Parathyroid adenoma (tissue), 2 donors: Measurements from ENCODE around the gene MANEA.
"Not testable (repeated sequence)": the region's sequence is repeated elsewhere in the genome, so short reads cannot be mapped to it uniquely, and the experiment has no call there.

Experiments
- H2AFZ ChIP-seq: fragments of 300-600 bp; sonication (generic); one replicate; pipeline ENCODE4 v1.7.0; 2017; ENCODE audit warnings: antibody characterized with exemption, mild to moderate bottlenecking
- H3K27ac ChIP-seq: fragments of 300-600 bp; sonication (generic); one replicate; pipeline ENCODE4 v1.7.0; 2017
- H3K27me3 ChIP-seq: fragments of 300-600 bp; sonication (generic); one replicate; pipeline ENCODE4 v1.7.0; 2017; ENCODE audit warnings: low read length; ENCODE audit not compliant: control insufficient read depth, insufficient read depth
- H3K36me3 ChIP-seq: fragments of 300-600 bp; sonication (generic); one replicate; pipeline ENCODE4 v1.7.0; 2017; ENCODE audit warnings: low read length; ENCODE audit not compliant: control insufficient read depth, insufficient read depth
- H3K4me1 ChIP-seq: fragments of 300-600 bp; sonication (generic); one replicate; pipeline ENCODE4 v1.7.0; 2017; ENCODE audit warnings: control low read depth
- H3K4me2 ChIP-seq: fragments of 300-600 bp; sonication (generic); one replicate; pipeline ENCODE4 v1.7.0; 2017; ENCODE audit warnings: low read length
- H3K4me3 ChIP-seq: fragments of 300-600 bp; sonication (generic); one replicate; pipeline ENCODE4 v1.7.0; 2017; ENCODE audit warnings: low read depth, low read length
- H3K79me2 ChIP-seq: fragments of 300-600 bp; sonication (generic); one replicate; pipeline ENCODE4 v1.7.0; 2017; ENCODE audit warnings: control low read depth
- H3K9ac ChIP-seq: fragments of 300-600 bp; sonication (generic); one replicate; pipeline ENCODE4 v1.7.0; 2017; ENCODE audit warnings: mild to moderate bottlenecking
- H3K9me3 ChIP-seq: fragments of 300-600 bp; sonication (generic); one replicate; pipeline ENCODE4 v1.7.0; 2017; ENCODE audit warnings: low read length; ENCODE audit not compliant: control insufficient read depth
- CTCF ChIP-seq: fragments of 300-600 bp; sonication (generic); IDR thresholded peaks from one replicate; pipeline ENCODE4 v1.7.0; 2017; ENCODE audit warnings: antibody characterized with exemption, mild to moderate bottlenecking
- donor health status: primary hyperparathyroidism.

Gene MANEA

GRCh38 chr6:95548188-95548786 is 29.0 kb upstream of the MANEA start:
- TF ChIP-seq CTCF, result no peak
- Histone ChIP-seq H3K79me2 (no peaks in the 10 kb centered on the region), H3K36me3 (no peaks in the 10 kb centered on the region), H3K4me2 (no peak overlapping the region), H3K4me3 (no peak overlapping the region), H3K9ac (no peak overlapping the region), H2AFZ (no peak overlapping the region), H3K27me3 (no peaks in the 10 kb centered on the region), H3K27ac (no peak overlapping the region), H3K4me1 (no peaks in the 10 kb centered on the region), H3K9me3 (no peaks in the 10 kb centered on the region)

- Histone ChIP-seq H3K4me3 (no peak overlapping the region), H3K27me3 (no peaks in the 10 kb centered on the region), H3K9ac (no peak overlapping the region), H3K9me3 (no peaks in the 10 kb centered on the region), H3K27ac (no peak overlapping the region), H2AFZ (no peak overlapping the region), H3K79me2 (no peaks in the 10 kb centered on the region), H3K4me1 (no peaks in the 10 kb centered on the region), H3K4me2 (no peak overlapping the region), H3K36me3 (no peaks in the 10 kb centered on the region)
- TF ChIP-seq CTCF, result no peak
Measured at GRCh38 chr6:95551678-95552324, 25.5 kb upstream of the MANEA start.

- Histone ChIP-seq H3K9me3 (no peaks in the 10 kb centered on the region), H3K4me3 (no peak overlapping the region), H3K27me3 (no peaks in the 10 kb centered on the region), H3K4me2 (no peak overlapping the region), H3K27ac (no peak overlapping the region), H3K9ac (no peak overlapping the region), H3K4me1 (no peaks in the 10 kb centered on the region), H3K79me2 (no peaks in the 10 kb centered on the region), H3K36me3 (no peaks in the 10 kb centered on the region), H2AFZ (no peak overlapping the region)
- no peak for TF ChIP-seq CTCF
Measured at GRCh38 chr6:95553880-95554279, 23.5 kb upstream of the MANEA start.

GRCh38 chr6:95560956-95561355 is 16.4 kb upstream of the MANEA start:
- H3K79me2 ChIP-seq, H3K36me3 ChIP-seq, H3K4me3 ChIP-seq, H3K9ac ChIP-seq, H3K9me3 ChIP-seq, H3K27me3 ChIP-seq, H3K4me2 ChIP-seq, H3K4me1 ChIP-seq, H2AFZ ChIP-seq, H3K27ac ChIP-seq: not testable (repeated sequence)

GRCh38 chr6:95569560-95569959 is 7.8 kb upstream of the MANEA start:
- H3K9me3 ChIP-seq, result no peaks in the 10 kb centered on the region
- TF ChIP-seq CTCF, result no peak
- no peak overlapping the region for H3K9ac ChIP-seq
- H3K4me1 ChIP-seq, result no peaks in the 10 kb centered on the region
- H2AFZ ChIP-seq, result no peak overlapping the region
- no peaks in the 10 kb centered on the region for H3K79me2 ChIP-seq
- no peak overlapping the region for H3K4me3 ChIP-seq
- H3K27ac ChIP-seq, result no peak overlapping the region
- H3K4me2 ChIP-seq, result no peak overlapping the region
- H3K27me3 ChIP-seq, result no peaks in the 10 kb centered on the region
- H3K36me3 ChIP-seq, result no peaks in the 10 kb centered on the region
